D721Med (cell line): ENCODE measurements around the gene CLIP1.
"Not testable (repeated sequence)": the region's sequence is repeated elsewhere in the genome, so short reads cannot be mapped to it uniquely, and the experiment has no call there.

Source experiments
- DNase-seq: peaks from one replicate; pipeline ENCODE4 v3.0.0; 2011; ENCODE audit warnings: low spot score; ENCODE audit not compliant: insufficient read length
- FAIRE-seq: peaks from 2 replicates; lab custom pipeline; 2011; peaks lifted over from hg19 to GRCh38; lab: Jason Lieb, UNC
- TF ChIP-seq, protein P1 (sequence below): IDR thresholded peaks from 2 replicates; pipeline ENCODE4 v1.5.1; 2012; ENCODE audit warnings: mild to moderate bottlenecking, control low read depth; ENCODE audit not compliant: insufficient read depth; ENCODE audit errors: missing control alignments

CLIP1 gene

DNA sequence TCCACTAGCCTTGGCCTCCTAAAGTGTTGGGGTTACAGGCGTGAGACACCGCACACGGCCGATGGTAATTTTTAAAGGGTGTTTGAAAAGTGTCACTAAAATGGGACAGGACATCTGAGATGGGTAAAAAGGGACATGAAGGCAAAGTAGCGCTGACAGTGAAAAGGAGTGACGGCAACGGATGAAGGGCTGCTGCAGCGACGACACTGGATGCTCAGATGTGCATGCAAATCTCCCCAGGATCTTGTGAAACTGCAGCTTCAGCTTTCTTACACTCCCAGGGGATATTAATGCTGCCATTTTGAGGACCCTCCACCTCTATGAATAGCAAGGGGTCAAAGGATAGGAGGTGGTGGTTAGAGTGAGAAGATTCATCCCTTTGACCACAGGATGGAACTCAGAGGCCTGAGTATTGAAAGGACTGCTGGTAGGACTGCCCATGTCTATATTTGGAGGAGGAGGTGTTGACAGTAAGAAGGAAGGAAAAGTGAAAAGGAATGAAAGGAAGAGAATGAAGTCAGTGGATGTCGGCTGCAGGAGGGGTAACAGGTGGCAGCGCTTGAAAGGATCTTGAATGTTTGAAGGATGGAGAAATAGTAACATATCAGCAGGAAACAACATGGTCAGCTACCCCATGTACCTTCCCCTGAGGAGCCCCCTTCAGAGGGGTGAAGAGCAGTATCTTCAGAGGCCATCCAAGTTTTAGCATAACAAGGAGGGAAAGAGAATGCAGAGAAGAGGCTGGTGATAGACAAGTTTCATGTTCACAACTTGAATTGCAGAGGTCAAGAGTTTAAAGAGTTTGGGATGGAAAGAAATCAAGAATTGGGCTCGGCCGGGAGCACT is 37.1 kb downstream of the CLIP1 start:
- TF ChIP-seq, protein P1, sequence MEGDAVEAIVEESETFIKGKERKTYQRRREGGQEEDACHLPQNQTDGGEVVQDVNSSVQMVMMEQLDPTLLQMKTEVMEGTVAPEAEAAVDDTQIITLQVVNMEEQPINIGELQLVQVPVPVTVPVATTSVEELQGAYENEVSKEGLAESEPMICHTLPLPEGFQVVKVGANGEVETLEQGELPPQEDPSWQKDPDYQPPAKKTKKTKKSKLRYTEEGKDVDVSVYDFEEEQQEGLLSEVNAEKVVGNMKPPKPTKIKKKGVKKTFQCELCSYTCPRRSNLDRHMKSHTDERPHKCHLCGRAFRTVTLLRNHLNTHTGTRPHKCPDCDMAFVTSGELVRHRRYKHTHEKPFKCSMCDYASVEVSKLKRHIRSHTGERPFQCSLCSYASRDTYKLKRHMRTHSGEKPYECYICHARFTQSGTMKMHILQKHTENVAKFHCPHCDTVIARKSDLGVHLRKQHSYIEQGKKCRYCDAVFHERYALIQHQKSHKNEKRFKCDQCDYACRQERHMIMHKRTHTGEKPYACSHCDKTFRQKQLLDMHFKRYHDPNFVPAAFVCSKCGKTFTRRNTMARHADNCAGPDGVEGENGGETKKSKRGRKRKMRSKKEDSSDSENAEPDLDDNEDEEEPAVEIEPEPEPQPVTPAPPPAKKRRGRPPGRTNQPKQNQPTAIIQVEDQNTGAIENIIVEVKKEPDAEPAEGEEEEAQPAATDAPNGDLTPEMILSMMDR, result no peak
- DNase-seq (no peak), FAIRE-seq (no peak)

DNA sequence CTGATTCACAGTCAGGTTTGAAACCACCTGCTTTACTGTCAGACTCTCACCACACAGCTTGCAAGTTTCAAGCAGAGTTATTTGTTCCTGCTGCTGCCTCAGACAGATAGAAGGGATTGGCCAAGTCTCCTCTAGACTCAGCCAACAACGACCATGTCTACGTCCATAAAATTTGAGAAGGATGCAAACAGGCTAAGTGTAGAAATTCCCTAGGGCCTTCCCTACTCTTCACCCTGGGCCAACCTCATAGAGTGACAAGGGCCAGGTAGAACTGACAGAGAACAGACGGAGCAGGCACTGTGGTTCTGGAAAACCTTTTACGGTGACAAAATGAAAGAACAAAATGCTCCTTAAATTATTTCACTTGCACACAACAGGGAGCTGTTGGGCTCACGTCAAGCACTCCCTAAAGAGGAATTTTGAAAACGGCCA is 39.5 kb downstream of the CLIP1 start:
- TF ChIP-seq, protein P1, result no peak
- no peak for DNase-seq
- no peak for FAIRE-seq

DNA sequence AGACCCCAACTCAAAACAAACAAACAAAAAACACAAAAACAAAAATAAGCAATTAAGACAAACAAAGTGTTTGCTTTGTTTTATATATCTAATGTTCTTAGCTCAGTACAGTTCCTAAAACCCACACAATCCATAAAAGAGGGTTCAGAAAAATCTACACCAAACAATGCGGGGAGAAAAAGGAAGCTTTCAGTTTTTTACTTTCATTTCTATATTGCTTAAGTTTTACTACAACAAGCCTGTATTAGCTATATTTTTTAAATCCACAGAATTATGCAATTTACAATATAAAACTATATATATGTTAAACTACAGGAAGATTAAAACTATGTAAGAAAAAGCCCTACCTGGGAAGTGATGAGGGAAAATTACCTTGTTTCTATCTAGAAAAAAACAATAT is 41.4 kb downstream of the CLIP1 start:
- FAIRE-seq (no peak), DNase-seq (no peak)
- TF ChIP-seq, protein P1, result no peak

DNA sequence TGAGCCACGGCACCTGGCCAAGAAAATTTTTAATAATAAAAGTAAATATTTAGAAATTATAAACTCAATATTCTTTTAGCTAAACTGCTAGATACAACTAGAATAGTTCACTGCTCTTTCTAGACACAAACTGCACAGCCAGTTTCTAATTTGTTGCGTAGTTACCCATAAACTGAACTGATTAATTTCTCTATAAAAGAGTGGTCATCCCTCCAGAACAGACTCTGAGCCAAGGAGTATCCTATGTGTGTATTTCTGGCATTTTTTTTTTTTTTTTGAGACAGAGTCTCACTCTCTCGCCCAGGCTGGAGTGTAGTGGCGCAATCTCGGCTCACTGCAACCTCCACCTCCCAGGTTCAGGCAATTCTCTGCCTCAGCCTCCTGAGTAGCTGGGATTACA is 45.7 kb downstream of the CLIP1 start:
- not testable (repeated sequence) for FAIRE-seq, DNase-seq

DNA sequence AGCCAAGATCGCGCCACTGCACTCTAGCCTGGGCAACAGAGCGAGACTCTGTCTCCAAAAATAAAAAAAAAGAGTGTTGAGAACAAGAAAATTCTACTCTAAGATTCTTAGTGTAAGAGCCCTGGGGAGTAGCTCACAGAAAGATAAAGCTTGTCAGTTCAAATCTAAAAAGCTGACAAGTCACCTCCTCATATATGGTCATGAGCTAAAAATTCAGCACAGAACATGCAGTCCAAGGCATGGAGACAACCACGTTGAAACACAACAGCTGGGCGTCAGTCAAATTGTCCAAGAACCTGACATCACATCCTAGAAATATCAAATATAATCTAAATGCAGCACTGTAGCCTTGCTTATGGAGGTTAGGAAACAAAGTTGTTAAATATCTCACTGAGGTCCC is 47.8 kb downstream of the CLIP1 start:
- DNase-seq, result no peak
- FAIRE-seq, result no peak
- TF ChIP-seq, protein P1, result no peak

DNA sequence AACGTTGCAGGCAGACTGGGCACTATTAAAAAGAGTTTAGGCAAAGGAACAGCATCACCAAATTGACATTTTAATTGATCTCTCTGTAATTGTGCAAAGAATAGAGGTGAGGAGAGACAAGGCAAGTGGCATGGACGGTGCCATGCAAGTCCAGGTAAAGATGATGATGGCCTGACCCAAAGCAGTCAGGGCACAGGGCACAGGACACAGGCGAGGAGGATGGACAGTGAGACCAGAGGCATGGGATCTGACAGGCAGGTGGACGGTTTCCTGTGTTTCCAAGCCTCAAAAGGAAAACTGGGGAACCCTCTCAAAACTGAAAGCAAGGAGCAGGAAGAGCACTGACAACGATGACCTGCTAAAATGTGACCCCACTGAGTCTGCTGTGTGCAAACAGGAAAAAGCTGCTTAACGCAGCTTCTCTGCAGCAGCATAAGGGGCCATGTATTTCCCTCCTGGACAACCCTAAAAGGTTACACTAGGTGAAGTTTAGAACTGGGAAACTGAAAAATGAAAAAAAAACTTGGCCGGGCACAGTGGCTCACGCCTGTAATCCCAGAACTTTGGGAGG is 50.9 kb downstream of the CLIP1 start:
- DNase-seq (no peak), FAIRE-seq (no peak)
- TF ChIP-seq, protein P1, result no peak

DNA sequence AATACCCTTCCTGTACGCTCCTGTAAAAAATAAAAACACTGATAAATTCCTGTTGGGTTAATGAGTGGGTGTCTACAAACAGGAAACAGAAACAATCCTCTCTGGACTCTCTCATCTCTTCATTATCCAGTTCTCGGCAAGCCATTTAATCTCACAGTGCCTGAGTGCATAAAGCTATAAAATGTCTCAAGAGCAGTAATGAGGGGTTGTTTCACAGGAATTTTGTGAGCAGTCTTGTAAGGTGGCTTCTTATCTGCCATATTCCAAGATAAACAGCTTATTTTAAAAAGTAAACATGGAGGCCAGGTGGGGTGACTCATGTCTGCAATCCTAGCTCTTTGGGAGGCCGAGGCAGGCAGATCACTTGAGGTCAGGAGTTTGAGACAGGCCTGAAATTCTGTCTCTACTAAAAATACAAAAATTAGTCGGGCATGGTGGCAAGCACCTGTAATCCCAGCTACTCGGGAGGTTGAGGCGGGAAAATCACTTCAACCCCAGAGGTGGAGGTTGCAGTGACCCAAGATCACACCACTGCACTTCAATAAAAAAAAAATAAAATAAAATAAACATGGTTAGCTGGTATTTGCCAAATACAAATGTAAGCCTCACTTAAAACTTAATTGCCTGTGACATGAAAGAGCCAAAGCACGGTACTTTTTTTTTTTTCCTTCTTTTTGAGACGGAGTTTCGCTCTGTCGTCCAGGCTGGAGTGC is 54.0 kb downstream of the CLIP1 start:
- no peak for FAIRE-seq
- TF ChIP-seq, protein P1, result no peak
- no peak for DNase-seq

DNA sequence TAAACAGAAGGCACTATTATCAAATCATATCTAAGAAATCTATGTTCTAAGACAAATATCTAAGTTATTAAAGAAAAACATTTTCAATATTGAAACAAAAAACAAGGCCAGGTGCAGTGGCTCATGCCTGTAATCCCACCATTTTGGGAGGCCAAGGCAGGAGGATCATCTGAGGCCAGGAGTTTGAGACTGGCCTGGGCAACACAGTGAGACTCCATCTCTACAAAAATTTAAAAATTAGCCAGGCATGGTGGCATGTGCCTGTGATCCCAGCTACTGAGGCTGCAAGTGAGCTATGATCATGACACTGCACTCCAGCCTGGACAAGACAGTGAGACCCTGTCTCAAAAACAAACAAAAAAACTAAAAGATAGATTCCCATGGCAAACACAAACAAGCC is 54.8 kb downstream of the CLIP1 start:
- DNase-seq, FAIRE-seq: not testable (repeated sequence)
